ENCODE measurements around the gene ANO9. TPM values are rescaled to one million over a fixed set of nuclear protein-coding genes. Genes with fewer than 3 reads are reported as not detected.
"Not testable (repeated sequence)": the region's sequence is repeated elsewhere in the genome, so short reads cannot be mapped to it uniquely, and the experiment has no call there.

ANO9 gene
- total RNA-seq, 1 donor, result 7.0 TPM

- no peak for DNase-seq (ENCODE audit: low read depth in 2 of 3, low spot score in 2 of 3)
These were observed 51.6 kb downstream of the ANO9 start for GRCh38 chr11:390175-390574.

DNA sequence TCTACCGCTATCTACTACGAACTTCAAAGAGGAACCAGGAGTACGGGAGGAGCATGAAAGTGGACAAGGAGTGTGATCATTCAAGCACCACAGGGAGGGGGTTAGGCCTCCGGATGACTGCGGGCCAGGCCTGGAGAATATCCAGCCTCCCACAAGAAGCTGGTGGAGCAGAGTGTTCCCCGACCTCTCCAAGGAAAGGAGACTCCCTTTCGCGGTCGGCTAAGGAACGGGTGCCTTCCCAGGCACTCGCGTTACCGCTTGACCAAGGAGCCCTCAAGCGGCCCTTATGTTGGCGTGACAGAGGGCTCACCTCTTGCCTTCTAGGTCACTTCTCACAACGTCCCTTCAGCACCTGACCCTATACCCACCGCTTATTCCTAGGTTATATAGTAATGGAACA is 52.4 kb downstream of the ANO9 start:
- DNase-seq (ENCODE audit: low read depth in 2 of 3, low spot score in 2 of 3), result not testable (repeated sequence)

- no peak for DNase-seq (ENCODE audit: low read depth in 2 of 3, low spot score in 2 of 3)
These were observed 54.5 kb downstream of the ANO9 start for GRCh38 chr11:387193-387793.

GRCh38 chr11:386483-386882 is 55.3 kb downstream of the ANO9 start:
- DNase-seq (ENCODE audit: low read depth in 2 of 3, low spot score in 2 of 3), result no peak

DNA sequence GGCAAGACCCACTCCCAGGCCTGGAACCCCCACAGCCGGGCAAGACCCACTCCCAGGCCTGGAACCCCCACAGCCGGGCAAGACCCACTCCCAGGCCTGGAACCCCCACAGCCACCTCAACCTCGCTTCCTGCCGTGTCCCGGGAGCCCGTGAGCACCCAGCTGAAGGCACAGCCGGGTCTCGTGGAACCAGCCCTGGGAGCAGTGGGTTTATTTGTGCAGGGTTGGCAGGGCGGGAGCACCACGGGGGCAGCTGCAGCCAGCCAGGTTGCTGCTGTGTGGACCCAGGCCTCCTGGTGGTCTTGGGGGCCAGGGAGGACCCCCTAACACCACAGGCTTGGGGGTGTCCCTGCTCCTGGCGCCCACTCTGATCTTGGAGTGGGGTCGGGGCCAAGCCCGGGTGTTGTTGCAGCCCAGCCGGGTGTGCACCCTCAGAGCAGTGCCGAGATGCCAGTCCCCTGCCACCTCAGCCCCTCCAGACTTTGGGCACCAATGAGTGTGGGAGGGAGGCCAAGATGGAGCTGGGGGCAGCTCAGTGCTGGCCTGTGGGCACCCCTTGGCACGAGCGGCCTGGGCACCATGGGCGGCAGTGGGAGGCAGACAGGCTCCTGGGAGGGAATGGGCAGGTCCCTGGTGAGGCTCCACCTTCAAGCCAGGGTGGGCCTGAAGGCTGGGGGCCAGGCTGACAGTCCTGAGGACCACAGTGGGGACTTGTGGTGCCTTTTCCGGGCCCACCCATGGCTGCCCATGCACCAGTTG is 56.0 kb downstream of the ANO9 start:
- no peak for DNase-seq (ENCODE audit: low read depth in 2 of 3, low spot score in 2 of 3)

DNA sequence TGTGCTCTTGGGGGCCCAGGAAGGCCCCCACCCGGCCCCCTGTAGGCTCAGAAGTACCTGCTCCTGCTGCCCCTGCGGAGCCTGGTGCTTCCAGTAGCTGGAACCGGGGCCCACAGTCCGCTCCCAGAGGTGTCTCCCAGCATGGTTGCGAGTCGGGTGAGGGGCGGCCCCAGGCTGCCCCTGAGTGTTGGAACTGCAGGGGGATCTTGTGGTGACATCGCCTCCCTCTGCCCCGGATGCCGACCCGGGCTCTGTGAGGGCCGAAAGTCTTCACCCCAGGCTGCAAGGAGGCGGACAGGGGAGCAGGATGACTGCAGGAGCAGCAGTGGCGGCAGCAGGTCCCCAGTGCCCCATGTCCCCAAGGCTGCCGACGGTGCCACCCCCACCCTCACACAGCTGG is 57.3 kb downstream of the ANO9 start:
- no peak for DNase-seq (ENCODE audit: low read depth in 2 of 3, low spot score in 2 of 3)

DNA sequence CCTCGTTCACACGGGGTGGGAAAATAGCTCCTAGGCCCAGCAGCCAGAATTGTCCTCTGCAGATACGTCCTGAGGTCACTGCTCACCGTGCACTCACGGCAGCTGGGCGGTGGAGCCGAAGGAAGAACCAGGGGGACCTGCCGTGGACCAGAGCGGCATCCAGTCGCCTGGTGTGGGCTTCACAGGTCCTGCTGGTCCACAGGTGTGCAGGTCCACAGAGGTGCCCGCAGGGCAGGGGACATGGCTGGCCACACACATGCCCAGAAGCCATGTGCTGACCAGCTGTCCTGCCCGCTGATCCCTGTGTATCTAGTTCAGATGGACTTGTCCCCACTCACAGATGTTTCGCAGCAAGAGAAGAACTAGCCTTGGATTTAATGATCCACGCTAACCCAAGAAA is 58.4 kb downstream of the ANO9 start:
- no peak for DNase-seq (ENCODE audit: low read depth in 2 of 3, low spot score in 2 of 3)

DNA sequence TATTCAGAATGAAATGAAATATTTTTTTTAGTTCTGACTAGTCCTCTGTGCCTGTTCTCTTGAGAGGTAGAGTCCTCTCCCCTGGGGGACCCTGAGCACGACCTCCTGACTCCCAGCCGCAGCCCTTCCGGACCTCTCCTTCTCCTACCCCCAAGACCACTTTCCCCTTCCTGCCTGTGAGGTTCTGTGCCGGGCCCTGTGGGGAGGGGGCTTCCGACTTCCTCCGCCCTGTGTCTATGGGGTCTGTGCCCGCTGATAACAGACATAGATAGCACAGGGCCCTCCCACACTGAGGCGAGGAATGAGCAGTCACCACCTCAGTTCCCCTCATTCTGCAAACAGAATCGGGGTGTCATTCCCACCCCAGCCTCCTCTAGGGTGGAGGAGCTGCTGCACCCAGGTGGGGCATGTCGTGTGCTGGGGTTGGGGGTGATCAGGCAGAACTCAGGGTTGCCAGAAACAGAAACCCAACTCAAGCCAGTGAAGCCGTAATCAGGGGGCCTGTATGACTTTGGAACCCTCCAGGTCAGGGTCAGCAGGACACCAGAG is 59.7 kb downstream of the ANO9 start:
- peak in 2 of 3 donors; percentile 28 to 36 for DNase-seq (ENCODE audit: low read depth in 2 of 3, low spot score in 2 of 3)

GRCh38 chr11:381501-382072 is 60.2 kb downstream of the ANO9 start:
- no peak for DNase-seq (ENCODE audit: low read depth in 2 of 3, low spot score in 2 of 3)

DNA sequence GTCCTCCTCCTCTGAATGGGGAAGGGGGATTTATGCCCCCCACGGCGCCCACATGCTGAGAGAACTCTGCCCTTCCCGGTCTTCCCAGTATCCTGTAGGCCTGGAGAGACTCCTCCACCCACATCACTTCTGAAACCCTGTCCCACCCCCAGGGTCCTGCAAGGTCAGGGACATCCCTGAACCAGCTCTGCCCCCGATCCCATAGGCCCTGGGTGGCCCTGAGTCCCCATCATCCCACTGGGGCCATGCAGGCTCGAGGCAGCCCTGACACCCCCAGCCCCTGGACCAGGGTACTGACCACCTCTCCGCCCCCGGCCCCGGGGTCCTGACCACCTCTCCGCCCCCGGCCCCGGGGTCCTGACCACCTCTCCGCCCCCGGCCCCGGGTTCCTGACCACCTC is 60.8 kb downstream of the ANO9 start:
- DNase-seq (ENCODE audit: low read depth in 2 of 3, low spot score in 2 of 3), result no peak

GRCh38 chr11:380491-380890 is 61.3 kb downstream of the ANO9 start:
- no peak for DNase-seq (ENCODE audit: low read depth in 2 of 3, low spot score in 2 of 3)

- no peak for DNase-seq (ENCODE audit: low read depth in 2 of 3, low spot score in 2 of 3)
These were observed 61.7 kb downstream of the ANO9 start for GRCh38 chr11:380095-380480.

GRCh38 chr11:379205-380094 is 62.4 kb downstream of the ANO9 start:
- DNase-seq (ENCODE audit: low read depth in 2 of 3, low spot score in 2 of 3), result no peak

DNA sequence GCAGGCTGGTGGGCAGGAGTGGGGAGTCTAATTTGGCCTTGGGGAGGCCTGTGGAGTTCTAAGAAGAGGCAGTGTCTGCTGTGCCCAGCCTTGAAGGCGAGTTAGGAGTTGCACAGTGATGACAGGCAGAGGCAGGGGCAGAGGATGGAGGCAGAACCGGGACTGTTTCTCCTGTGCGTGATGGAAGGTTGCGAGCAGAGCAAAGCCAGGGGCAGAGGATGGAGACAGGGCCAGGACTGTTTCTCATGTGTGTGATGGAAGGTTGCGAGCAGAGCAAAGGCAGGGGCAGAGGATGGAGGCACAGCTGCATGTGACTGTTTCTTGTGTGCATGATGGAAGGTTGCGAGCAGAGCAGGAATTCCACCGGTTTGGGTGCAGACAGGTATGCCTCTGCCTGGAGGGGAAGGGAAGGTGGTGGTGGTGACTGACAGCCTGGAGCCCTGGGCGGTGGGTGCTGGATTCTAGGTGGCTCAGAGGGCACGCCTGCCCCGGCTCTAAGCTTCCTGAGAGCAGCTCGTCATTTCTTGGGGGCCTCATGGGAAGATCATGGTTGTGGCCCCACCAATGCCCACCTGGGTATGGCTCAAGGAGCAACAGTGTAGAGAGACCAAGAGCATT is 63.8 kb downstream of the ANO9 start:
- DNase-seq (ENCODE audit: low read depth in 2 of 3, low spot score in 2 of 3), result no peak

DNA sequence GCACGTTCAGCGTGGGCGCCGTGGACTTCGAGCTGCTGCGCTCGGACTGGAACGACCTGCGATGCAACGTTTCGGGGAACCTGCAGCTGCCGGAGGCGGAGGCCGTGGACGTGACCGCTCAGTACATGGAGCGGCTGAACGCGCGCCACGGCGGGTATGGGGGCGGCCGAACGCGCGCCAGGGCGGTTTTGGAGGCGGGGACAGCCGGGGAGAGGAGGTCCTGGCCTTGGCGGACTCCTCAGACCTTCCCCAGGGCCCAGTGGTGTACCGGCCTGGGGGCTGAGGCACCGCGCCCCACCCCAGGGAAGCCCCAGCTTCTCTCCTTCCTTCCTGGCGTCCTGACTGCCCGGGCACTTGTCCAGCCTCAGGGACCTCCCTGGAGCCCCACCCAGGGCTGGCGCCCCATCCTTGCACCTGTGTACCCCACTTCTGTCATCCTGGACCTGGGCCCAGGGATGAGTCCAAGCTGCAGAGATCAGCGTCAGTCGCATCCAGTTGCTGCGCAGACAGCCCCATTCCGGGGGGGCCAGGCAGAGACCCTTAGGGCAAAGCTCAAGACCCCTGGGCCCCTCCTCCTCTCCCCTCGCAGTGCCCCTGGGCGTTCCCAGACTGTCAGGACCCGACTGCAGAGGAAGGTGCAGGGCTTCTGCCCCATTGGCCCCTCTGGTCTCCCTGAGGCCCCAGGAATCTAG is 64.5 kb downstream of the ANO9 start:
- no peak for DNase-seq (ENCODE audit: low read depth in 2 of 3, low spot score in 2 of 3)

DNA sequence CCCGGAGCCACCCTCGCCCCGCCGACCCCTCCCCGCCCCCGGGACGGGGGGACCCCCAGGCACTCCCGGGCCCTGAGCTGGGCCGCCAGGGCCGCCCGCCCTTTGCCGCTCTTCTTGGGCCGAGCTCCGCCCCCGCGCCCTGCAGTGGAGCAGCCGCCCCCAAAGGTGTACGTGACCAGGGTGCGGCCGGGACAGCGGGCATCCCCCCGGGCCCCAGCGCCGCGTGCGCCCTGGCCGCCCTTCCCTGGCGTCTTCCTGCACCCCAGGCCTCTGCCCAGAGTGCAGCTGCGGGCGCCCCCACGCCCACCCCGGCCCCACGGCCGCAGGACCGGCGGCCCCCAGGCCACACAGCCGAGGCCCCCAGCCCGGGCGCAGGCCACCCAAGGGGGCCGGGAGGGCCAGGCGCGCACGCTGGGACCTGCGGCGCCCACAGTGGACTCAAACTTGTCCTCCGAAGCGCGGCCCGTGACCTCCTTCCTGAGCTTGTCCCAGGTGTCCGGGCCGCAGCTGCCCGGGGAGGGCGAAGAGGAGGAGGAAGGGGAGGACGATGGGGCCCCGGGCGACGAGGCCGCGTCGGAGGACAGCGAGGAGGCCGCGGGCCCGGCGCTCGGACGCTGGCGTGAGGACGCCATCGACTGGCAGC is 65.2 kb downstream of the ANO9 start:
- DNase-seq (ENCODE audit: low read depth in 2 of 3, low spot score in 2 of 3), result no peak

GRCh38 chr11:375065-376025 is 66.5 kb downstream of the ANO9 start:
- no peak for DNase-seq (ENCODE audit: low read depth in 2 of 3, low spot score in 2 of 3)

Measured in hematopoietic multipotent progenitor cell (in vitro differentiated cells).